Activated effector memory CD4-positive, alpha-beta T cell treated with anti-CD3 and anti-CD28 coated beads, Interleukin-2, amount 50 U/mL, for 16 hours (primary cell): Measurements from ENCODE around the gene CLEC3B.
"Not testable (repeated sequence)": the region's sequence is repeated elsewhere in the genome, so short reads cannot be mapped to it uniquely, and the experiment has no call there.

Source experiments
- DNase-seq: peaks from one replicate; pipeline ENCODE4 v3.0.0-alpha.2; 2020

The CLEC3B gene, protein sequence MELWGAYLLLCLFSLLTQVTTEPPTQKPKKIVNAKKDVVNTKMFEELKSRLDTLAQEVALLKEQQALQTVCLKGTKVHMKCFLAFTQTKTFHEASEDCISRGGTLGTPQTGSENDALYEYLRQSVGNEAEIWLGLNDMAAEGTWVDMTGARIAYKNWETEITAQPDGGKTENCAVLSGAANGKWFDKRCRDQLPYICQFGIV

DNA sequence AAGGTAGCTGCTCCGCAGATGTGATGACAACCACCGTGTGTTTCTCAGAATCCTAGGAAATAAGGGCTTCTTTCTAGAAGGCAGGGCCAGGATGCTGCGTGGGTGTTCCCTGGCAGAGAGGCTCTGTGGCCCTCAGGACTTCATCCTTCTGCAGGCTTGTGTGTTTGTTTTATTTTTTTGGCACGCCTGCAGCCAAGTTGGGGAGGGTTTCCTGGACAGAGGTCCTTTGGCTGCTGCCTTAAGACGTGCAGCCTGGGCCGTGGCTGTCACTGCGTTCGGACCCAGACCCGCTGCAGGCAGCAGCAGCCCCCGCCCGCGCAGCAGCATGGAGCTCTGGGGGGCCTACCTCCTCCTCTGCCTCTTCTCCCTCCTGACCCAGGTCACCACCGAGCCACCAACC, at the start of gene CLEC3B:
CLEC3B (plus strand) TSS at position 266 of the 400 bp plus-strand sequence; CDS start at position 326, 60 bp downstream.
- DNase-seq: no peak

GRCh38 chr3:44981220-44981619, 44.9 kb upstream of the CLEC3B start:
- DNase-seq: no peak

DNA sequence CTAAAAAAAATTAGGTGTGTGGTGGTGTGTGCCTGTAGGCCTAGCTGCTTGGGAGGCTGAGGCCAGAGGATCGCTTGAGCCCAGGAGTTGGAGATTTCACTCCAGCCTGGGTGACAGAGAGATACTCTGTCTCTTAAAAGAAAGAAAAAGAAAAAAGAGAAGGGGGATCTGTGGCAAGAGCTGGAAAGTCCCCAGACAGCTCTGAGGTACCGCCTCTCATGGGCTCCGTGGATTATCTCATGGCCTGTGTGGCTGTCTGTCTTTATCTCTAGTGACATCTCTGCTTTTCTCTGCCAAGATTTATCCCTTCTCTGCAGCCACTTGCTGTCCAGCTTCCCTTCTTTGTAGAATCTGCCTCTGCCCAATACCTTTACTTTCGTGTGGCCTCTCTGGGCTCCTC, 44.4 kb upstream of the CLEC3B start:
- no peak for DNase-seq

DNA sequence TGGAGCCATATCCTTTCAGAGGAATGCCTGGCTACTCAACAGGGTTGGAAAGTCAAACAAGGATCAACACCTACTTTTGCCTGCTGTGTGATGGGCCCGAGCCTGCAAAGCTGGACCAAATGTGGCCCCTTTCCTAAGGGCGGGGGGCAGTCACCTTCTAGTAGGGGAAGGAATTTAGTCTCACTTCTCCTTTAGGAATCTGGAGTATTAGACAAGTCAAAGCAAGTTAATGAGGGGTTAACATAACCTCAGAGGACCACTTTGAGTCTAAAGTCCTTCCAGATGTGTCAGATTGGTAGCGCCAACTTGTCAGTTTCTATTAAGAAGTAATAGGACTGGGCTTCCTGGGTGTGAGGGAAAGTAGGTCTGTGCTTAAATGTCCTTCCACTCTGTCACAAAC, 43.3 kb upstream of the CLEC3B start:
- no peak for DNase-seq

- DNase-seq: no peak
These were observed 42.6 kb upstream of the CLEC3B start for GRCh38 chr3:44983484-44983941.

GRCh38 chr3:44984335-44984734, 41.8 kb upstream of the CLEC3B start:
- DNase-seq: no peak

DNA sequence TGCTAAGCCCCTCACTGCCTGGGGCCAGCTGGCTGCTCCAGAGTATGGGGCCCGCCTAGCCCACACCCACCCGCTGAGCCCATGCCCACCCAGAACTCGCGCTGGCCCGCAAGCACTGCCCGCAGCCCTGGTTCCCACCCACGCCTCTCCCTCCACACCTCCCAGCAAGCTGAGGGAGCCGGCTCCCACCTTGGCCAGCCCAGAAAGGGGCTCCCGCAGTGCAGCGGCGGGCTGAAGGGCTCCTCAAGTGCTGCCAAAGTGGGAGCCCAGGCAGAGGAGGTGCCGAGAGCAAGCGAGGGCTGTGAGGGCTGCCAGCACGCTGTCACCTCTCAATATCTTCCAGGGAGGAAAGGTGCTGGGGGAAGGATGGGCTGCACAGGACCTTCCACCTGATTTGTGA, 39.8 kb upstream of the CLEC3B start:
- DNase-seq: not testable (repeated sequence)

- no peak for DNase-seq
These were observed 38.8 kb upstream of the CLEC3B start for GRCh38 chr3:44987332-44987731.

GRCh38 chr3:44988073-44988472, 38.0 kb upstream of the CLEC3B start:
- DNase-seq: no peak

DNA sequence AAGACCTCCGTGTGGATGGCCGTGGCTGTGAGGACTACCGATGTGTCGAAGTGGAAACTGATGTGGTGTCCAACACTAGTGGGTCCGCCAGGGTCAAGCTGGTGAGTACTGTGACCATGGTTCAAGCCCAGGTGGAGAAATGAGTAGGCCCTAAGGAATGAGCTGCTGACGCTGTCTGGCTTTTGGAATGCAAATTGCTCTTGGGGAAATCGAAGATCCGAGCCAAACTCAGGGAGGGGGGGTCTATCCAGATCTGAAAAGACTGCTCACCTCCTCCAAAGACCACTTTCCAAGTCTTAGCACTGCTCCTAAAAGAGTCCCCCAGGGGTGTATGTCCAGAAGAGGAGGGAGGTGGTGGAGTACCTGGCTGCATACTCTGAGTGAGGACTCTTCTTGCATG, 37.0 kb upstream of the CLEC3B start:
- no peak for DNase-seq

DNA sequence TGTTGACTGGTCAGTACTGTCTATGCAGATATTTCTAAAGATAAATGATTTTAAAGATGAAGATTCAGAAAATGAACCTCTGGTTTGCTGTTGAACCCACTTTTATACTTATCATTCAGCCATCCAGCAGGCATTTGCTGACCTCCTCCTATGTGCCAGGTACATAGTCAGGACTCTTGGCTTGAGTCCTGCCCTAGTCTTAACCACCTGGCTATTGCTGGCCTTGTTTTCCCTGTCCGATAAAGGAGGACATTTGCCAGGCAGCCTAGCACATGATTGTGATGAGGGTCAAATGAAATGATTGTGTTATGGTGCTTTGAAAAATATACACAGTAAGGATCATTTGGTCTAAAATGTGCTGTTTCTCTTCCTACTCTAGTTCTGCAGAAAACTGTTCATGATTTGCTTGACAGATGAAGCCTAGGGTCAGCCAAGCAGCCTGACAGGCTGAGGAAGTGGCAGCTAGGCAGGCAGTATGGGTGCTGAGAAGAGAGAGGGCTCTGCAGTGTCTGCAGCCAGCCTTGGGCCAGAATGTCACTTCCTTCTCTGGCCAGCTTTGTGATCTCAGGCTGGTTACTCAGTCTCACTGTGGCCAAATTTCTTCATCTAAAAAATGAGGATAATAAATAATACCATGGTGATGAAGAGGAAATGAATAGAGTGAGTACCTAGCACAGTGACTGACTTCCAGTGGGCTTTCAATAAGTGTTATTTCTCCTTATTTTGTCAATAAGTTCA, 36.3 kb upstream of the CLEC3B start:
- DNase-seq: no peak

- no peak for DNase-seq
These were observed 34.8 kb upstream of the CLEC3B start for GRCh38 chr3:44991326-44991725.

DNA sequence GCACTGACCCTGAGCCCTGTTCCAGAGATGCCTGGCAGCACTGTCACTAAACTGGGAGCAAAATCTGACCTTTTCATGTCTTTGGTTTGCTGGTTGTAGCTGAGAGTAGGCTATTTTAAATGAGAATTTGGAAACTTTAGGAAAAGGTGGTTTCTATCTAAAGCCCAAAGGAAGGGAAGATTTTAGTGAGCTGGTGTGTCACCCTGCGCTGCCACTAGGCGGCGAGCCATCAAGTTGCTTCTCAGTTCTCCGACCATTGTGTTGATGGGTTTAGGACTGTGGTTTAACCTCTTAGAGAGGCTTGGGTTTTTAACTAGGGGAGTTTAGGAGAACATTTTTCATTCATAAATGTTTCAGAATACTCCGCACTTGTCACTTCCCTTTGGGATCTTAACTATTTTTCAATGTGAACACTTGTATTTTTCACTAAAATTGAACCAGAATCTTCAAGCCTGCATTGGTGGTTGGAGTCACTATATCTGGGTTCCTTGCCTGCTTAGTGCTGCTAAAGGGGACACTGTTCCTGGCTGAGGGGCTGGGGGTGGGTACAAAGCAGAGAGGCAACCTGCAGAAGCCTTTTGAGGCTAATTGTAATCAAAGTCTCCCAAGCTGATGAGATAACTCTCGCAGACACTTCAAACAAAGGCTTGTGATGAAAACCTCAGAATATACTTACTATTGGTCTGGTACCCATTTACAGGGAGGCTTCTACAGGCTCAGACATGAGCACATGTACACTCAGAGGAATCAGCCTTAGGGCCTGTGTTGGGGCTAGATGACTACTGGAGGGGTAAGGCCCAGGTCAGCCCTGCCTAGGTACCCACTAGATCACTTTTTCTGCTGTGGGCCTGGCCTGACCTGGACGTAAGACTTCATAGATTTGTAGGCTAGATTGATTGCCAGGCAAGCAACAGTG, 33.3 kb upstream of the CLEC3B start:
- peak; percentile 69 for DNase-seq

GRCh38 chr3:44993471-44994205, 32.5 kb upstream of the CLEC3B start:
- DNase-seq: no peak

DNA sequence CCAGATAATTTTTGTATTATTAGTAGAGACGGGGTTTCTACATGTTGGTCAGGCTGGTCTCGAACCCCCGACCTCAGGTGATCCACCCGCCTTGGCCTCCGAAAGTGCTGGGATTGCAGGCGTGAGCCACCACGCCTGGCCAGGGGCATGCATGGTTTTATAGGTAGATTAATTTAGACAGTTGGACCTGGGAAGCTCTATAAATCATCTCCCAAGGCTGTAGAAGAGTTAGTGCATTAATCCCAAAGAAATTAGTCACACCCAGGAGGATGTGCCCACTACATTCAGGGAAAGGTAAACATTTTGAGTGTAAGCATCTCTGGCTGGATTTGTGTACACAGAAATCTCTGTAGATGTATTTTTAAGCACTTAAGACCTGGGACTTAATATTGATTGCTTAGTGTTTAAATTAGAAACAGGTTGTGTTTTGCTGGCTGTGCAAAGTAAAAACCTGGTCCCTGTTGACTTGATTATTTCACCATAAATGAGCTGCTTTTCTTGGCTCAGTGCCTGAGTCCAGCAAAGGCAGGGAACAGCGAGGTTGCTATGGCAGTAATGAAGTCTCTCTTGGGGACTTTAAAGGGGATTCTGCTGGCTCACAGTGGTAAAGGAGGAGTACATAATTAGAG, 30.8 kb upstream of the CLEC3B start:
- no peak for DNase-seq

DNA sequence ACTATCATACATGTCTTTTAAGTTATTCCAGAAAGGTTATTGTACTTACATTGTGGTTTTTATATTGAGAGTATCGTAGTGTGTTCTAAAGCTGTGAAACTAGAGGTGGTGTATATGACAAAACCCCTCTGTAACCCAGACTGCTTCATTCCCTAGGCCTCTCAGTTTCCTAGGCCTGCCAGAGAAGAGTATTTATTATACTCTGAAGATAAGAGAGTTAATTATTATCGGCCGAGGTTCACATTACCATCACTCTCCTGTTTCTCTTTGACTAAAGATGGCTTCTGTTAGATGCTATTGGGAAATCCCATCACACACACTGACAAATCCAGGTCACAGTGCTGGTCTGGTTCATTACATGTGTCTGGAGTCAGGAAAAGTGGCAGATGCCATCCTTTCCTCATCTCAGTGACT, 29.5 kb upstream of the CLEC3B start:
- no peak for DNase-seq

DNA sequence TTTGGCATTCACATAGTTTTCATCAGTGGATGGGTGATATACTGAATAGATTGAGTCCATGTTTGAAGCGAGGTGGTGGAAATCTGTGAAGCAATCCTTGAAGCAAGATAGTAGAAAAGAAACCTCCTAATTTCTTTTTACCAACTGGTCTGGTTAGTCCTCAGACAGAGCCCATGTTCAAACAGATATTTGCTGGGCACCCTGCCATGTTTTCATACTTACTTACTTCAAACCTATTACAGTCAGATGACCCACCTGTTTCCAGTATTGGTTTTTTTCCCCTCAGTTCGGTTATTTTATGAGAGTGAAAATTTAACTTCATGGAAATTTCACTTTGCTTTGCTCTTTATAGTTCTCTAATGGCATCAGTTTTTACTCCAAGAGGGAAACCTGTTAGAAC, 26.3 kb upstream of the CLEC3B start:
- DNase-seq: no peak

DNA sequence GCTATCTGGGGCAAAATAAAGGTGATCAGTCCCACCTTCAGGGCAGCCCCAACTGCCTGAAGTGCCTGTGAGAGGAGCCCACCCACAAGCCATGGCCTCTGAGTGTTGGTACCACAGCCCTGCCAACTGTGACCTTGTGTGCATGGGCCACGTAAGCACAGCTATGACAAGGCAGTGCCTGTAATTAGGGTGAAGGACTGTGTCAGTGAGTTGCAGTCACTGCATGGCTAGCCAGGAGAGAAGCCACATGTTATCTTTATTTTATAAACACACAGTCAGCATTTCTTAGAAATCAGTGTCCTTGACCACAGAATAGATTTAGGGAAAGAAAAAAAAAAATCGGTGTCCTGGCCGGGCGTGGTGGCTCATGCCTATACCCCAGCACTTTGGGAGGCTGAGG, 25.3 kb upstream of the CLEC3B start:
- DNase-seq: no peak

DNA sequence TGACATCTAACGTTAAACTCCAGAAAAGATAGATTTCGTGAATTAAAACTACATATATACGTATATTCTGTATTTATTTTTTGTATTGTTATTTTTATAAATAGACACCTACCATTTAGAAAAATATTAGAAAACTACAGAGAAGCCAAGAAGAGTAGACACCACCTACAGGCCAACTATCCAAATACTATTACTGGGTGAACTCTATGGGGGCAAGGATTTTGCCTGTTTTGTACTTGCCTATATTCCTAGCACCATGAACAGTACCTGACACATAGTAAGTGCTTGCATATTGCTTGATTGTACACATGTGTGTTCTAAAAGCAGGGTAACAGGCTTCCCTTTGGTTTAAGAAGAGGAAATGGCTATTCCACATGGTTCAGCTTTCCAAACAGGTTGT, 24.4 kb upstream of the CLEC3B start:
- no peak for DNase-seq

GRCh38 chr3:45002139-45002660, 23.9 kb upstream of the CLEC3B start:
- no peak for DNase-seq

DNA sequence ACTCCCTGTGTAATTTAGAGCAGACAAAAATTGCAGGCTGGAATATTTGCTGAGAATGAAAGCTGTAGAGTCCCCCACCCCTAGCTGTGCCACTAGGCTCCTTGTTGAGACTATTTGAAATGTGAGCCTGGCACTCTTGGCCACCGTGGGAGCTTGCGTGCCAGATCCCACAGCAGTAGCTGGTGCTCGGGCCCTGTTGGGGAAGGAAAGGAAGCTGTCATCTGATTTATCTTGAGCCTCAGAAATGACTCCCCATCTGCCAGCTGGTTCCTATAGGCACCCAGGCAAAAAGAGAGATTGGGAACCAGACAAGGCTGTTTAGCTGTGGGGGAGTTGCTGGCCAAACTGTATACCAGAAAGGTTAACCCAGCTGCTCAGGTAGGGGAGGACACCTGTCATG, 23.4 kb upstream of the CLEC3B start:
- DNase-seq: no peak

GRCh38 chr3:45003406-45003805, 22.7 kb upstream of the CLEC3B start:
- DNase-seq: no peak
